Ovary (tissue), 3 donors: ENCODE measurements around the gene PIK3AP1.

Experiments used
- POLR2A ChIP-seq: fragments of 450-650 bp; IDR thresholded peaks from one replicate; pipeline ENCODE4 v1.6.1; 2017; ENCODE audit warnings: antibody characterized with exemption, mild to moderate bottlenecking, moderate library complexity
- TF ChIP-seq, protein P1 (sequence below), 3 donors: fragments of 450-650 bp in 2 of 3; fragments of 200-600 bp in 1 of 3; IDR thresholded peaks; one replicate each; pipeline versions ENCODE4 v1.5.1 to v1.8.0; 2016 to 2022; ENCODE audit warnings: antibody characterized with exemption in 3 of 3, mild to moderate bottlenecking in 1 of 3
- donor health status: DM: no; HTN: no; CAD: no.

DNA sequence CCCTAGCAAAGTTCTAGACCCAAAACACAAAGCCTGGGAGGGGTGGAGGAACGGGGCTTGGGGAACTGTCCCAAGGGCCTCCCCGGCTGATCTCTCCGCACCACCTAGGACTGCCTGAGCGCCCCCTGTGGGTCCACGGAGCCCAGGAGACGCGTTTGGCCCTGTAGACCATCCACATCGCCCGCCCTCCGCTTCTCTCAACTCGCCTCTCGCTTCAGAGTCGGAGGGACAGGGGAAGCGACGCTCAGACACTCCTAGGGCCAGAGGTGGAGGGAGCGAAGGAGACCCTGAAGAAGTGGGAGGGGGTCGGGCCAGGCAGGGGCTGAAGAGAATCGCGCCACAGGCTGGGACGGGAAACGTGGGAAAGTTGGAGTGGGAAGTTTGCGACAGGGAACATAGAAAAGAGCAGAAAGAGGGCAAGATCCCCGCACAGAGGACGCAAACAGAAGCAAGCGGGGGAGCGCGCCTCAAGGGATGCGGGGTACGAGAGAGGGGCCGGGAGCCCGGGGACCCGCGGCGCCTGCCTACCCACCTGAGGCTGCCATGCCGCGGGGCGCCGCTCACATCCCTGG, 378 bp downstream of the PIK3AP1 start:
- TF ChIP-seq, protein P1, sequence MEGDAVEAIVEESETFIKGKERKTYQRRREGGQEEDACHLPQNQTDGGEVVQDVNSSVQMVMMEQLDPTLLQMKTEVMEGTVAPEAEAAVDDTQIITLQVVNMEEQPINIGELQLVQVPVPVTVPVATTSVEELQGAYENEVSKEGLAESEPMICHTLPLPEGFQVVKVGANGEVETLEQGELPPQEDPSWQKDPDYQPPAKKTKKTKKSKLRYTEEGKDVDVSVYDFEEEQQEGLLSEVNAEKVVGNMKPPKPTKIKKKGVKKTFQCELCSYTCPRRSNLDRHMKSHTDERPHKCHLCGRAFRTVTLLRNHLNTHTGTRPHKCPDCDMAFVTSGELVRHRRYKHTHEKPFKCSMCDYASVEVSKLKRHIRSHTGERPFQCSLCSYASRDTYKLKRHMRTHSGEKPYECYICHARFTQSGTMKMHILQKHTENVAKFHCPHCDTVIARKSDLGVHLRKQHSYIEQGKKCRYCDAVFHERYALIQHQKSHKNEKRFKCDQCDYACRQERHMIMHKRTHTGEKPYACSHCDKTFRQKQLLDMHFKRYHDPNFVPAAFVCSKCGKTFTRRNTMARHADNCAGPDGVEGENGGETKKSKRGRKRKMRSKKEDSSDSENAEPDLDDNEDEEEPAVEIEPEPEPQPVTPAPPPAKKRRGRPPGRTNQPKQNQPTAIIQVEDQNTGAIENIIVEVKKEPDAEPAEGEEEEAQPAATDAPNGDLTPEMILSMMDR (IDR thresholded peaks at IDR 0.05) = peak in 2 of 3 donors; percentile 27 to 40
- TF ChIP-seq POLR2A = no peak
